Nephron progenitor cell (in vitro differentiated cells): Measurements from ENCODE around the gene KIRREL3.

Experiments used
- DNase-seq: peaks from one replicate; pipeline ENCODE4 v3.0.0; 2021
- H3K27ac Mint-ChIP-seq: 2 replicates; pipeline ENCODE4 v1.8.0; 2021; ENCODE audit warnings: mild to moderate bottlenecking, moderate library complexity, mixed read lengths
- H3K27me3 Mint-ChIP-seq: 2 replicates; pipeline ENCODE4 v1.8.0; 2021; ENCODE audit warnings: mild to moderate bottlenecking, low read depth, mixed read lengths; ENCODE audit not compliant: poor library complexity
- H3K36me3 Mint-ChIP-seq: 2 replicates; pipeline ENCODE4 v1.8.0; 2021; ENCODE audit warnings: low read depth, mixed read lengths
- H3K4me1 Mint-ChIP-seq: 2 replicates; pipeline ENCODE4 v1.8.0; 2021; ENCODE audit warnings: mixed read lengths
- H3K4me3 Mint-ChIP-seq: 2 replicates; pipeline ENCODE4 v1.8.0; 2021; ENCODE audit warnings: mild to moderate bottlenecking, moderate library complexity, mixed read lengths
- H3K9me3 Mint-ChIP-seq: 2 replicates; pipeline ENCODE4 v1.8.0; 2021; ENCODE audit warnings: mild to moderate bottlenecking, moderate library complexity, mixed read lengths
- TF ChIP-seq, protein P1 (sequence below): fragments of 200-600 bp; sonication (generic); IDR thresholded peaks from 2 replicates; pipeline ENCODE4 v1.5.0; 2021; ENCODE audit warnings: antibody characterized with exemption

KIRREL3 gene

GRCh38 chr11:126537492-126537891 lies 463.1 kb downstream of the KIRREL3 start:
- DNase-seq, result no peak
- no peaks in the 10 kb centered on the region for H3K9me3 Mint-ChIP-seq
- H3K27ac Mint-ChIP-seq, result no peak overlapping the region
- no peaks in the 10 kb centered on the region for H3K36me3 Mint-ChIP-seq
- H3K27me3 Mint-ChIP-seq, result peaks cover 12% of the 10 kb centered on the region
- TF ChIP-seq, protein P1, sequence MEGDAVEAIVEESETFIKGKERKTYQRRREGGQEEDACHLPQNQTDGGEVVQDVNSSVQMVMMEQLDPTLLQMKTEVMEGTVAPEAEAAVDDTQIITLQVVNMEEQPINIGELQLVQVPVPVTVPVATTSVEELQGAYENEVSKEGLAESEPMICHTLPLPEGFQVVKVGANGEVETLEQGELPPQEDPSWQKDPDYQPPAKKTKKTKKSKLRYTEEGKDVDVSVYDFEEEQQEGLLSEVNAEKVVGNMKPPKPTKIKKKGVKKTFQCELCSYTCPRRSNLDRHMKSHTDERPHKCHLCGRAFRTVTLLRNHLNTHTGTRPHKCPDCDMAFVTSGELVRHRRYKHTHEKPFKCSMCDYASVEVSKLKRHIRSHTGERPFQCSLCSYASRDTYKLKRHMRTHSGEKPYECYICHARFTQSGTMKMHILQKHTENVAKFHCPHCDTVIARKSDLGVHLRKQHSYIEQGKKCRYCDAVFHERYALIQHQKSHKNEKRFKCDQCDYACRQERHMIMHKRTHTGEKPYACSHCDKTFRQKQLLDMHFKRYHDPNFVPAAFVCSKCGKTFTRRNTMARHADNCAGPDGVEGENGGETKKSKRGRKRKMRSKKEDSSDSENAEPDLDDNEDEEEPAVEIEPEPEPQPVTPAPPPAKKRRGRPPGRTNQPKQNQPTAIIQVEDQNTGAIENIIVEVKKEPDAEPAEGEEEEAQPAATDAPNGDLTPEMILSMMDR, result no peak
- H3K4me1 Mint-ChIP-seq, result peaks cover 33% of the 10 kb centered on the region
- H3K4me3 Mint-ChIP-seq, result no peak overlapping the region

DNA sequence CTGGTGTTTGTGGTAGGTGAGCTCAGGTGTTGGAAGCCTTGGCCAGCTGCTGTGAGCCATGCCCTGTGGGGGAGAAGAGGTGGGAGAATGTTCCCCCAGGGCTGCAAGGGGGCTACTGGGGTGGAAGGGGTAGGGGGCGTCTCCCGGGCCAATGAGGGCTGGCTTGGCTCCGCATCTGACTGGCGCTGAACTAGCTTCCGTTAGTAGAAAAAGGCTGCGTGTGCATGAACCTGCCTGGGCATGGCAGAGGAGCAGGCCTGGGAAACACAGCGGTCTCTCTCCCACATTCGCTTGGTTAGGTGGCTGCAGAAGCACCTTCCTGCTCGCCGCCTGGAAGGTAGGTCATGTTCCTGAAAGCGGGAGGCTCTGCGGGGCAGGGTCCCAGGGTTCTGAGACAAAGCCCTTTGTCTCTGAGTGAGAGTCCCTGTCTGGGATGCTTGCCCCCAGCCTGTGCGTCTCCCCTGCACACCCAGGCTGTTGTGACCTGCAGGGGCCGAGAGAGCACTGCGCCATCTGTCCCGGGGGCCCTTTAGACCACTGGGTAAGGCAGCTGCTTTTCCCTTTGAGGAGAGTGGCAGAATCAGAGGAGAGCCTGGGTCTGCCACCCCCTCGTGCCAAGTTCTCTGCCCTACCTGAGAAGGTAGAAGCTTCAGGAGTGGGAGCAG lies 466.3 kb downstream of the KIRREL3 start:
- Mint-ChIP-seq H3K27ac (no peak overlapping the region), H3K9me3 (no peaks in the 10 kb centered on the region), H3K27me3 (peaks cover 8% of the 10 kb centered on the region), H3K4me1 (peaks cover 24% of the 10 kb centered on the region), H3K36me3 (no peaks in the 10 kb centered on the region), H3K4me3 (no peak overlapping the region)
- TF ChIP-seq, protein P1, result no peak
- DNase-seq, result no peak

GRCh38 chr11:126533560-126533959 lies 467.0 kb downstream of the KIRREL3 start:
- DNase-seq, result no peak
- Mint-ChIP-seq H3K27ac (no peak overlapping the region), H3K9me3 (no peaks in the 10 kb centered on the region), H3K4me3 (no peak overlapping the region), H3K4me1 (peaks cover 19% of the 10 kb centered on the region), H3K36me3 (no peaks in the 10 kb centered on the region), H3K27me3 (peaks cover 8% of the 10 kb centered on the region)
- TF ChIP-seq, protein P1, result no peak

- Mint-ChIP-seq H3K27me3 (peaks cover 8% of the 10 kb centered on the region), H3K27ac (no peak overlapping the region), H3K4me1 (peaks cover 7% of the 10 kb centered on the region), H3K36me3 (no peaks in the 10 kb centered on the region), H3K9me3 (no peaks in the 10 kb centered on the region), H3K4me3 (no peak overlapping the region)
- DNase-seq, result no peak
- TF ChIP-seq, protein P1, result no peak
These were observed 470.2 kb downstream of the KIRREL3 start for GRCh38 chr11:126530416-126530815.

- no peak overlapping the region for H3K4me3 Mint-ChIP-seq
- TF ChIP-seq, protein P1, result no peak
- no peaks in the 10 kb centered on the region for H3K36me3 Mint-ChIP-seq
- DNase-seq, result no peak
- H3K27me3 Mint-ChIP-seq, result peaks cover under 1% of the 10 kb centered on the region
- peaks cover 14% of the 10 kb centered on the region for H3K4me1 Mint-ChIP-seq
- H3K9me3 Mint-ChIP-seq, result no peaks in the 10 kb centered on the region
- H3K27ac Mint-ChIP-seq, result no peak overlapping the region
These were observed 471.5 kb downstream of the KIRREL3 start for GRCh38 chr11:126529037-126529436.

- Mint-ChIP-seq H3K4me3 (no peak overlapping the region), H3K27me3 (peaks cover 7% of the 10 kb centered on the region), H3K36me3 (no peaks in the 10 kb centered on the region), H3K27ac (no peak overlapping the region), H3K9me3 (no peaks in the 10 kb centered on the region), H3K4me1 (peaks cover 20% of the 10 kb centered on the region)
- TF ChIP-seq, protein P1, result no peak
- no peak for DNase-seq
These were observed 472.5 kb downstream of the KIRREL3 start for GRCh38 chr11:126528075-126528474.
